ENCODE measurements around the gene ARPP21.

DNA sequence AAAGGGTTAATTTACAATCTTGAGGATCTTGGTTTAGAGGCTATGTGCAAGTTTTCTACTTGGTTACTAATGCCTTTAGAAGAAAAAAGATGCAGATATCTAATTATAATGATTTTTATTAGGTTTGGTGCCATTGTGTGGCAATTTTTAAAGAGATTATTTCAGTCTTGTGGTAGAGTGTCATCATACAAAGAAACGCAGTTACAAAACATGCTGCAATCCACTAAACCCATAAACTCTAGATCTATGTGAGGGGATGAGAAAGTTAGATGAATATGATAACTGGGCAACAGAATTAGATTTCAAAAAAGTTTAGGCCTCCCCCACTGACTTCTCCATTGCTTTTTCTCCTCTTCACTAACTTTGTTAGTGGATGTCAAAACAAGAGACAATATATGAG lies 106.0 kb downstream of the ARPP21 start:
- TF ChIP-seq EZH2 (IDR thresholded peaks at IDR 0.05; ENCODE audit: insufficient read depth, poor library complexity, severe bottlenecking) = no peak
- TF ChIP-seq EZH2phosphoT487 (IDR thresholded peaks at IDR 0.05; ENCODE audit: insufficient read depth, low read depth) = no peak
